A673 (cell line): Measurements from ENCODE around the gene MGAT3. TPM values are rescaled to one million over a fixed set of nuclear protein-coding genes. Genes with fewer than 3 reads are reported as not detected.

ENCODE experiments used
- BruUV-seq: library from RNA; stranded (reverse); fragments of 400-500 nt; replicated peaks from 2 replicates; lab custom pipeline; 2021; lab: Mats Ljungman, UMichigan
- CTCF ChIA-PET: fragments of 300-600 bp; sonication (Branson Sonifier 250); formaldehyde crosslinking; loops from one replicate; lab custom pipeline; 2022; ENCODE audit warnings: antibody characterized with exemption; lab: Charles Lee
- POLR2A ChIA-PET: fragments of 300-600 bp; sonication (Branson Sonifier 250); formaldehyde crosslinking; loops from one replicate; lab custom pipeline; 2022; ENCODE audit warnings: antibody characterized with exemption; ENCODE audit not compliant: low non-redundant PET; lab: Charles Lee
- DNase-seq: peaks from one replicate; pipeline ENCODE4 v3.0.0-alpha.2; 2015; ENCODE audit warnings: low spot score
- H3K27ac ChIP-seq: fragments of 200-600 bp; sonication (generic); 2 replicates; pipeline ENCODE4 v1.5.1; 2016; ENCODE audit warnings: mixed run types, low read depth, mild to moderate bottlenecking, mixed read lengths, antibody characterized with exemption, low read length; ENCODE audit not compliant: poor library complexity, severe bottlenecking
- H3K27me3 ChIP-seq: fragments of 200-600 bp; sonication (generic); replicated peaks from 2 replicates; pipeline ENCODE4 v1.6.1; 2017; ENCODE audit warnings: mixed run types, low read depth, mild to moderate bottlenecking, mixed read lengths, antibody characterized with exemption, low read length; ENCODE audit not compliant: insufficient read depth, poor library complexity
- H3K36me3 ChIP-seq: fragments of 200-600 bp; sonication (generic); 2 replicates; pipeline ENCODE4 v1.6.1; 2016; ENCODE audit warnings: mixed run types, mild to moderate bottlenecking, mixed read lengths, antibody characterized with exemption, low read length; ENCODE audit not compliant: insufficient read depth, poor library complexity, severe bottlenecking
- H3K4me1 ChIP-seq: fragments of 200-600 bp; sonication (generic); 2 replicates; pipeline ENCODE4 v1.6.1; 2017; ENCODE audit warnings: mixed run types, mild to moderate bottlenecking, mixed read lengths, antibody characterized with exemption, low read length; ENCODE audit not compliant: insufficient read depth, poor library complexity, severe bottlenecking
- H3K4me3 ChIP-seq: fragments of 200-600 bp; sonication (generic); 2 replicates; pipeline ENCODE4 v1.5.1; 2016; ENCODE audit warnings: low read depth, mixed run types, mild to moderate bottlenecking, mixed read lengths, low read length; ENCODE audit not compliant: poor library complexity, severe bottlenecking
- H3K9me3 ChIP-seq: fragments of 200-600 bp; sonication (generic); 2 replicates; pipeline ENCODE4 v1.6.1; 2016; ENCODE audit warnings: mixed run types, low read depth, mild to moderate bottlenecking, mixed read lengths, antibody characterized with exemption, low read length; ENCODE audit not compliant: poor library complexity, severe bottlenecking
- EZH2 ChIP-seq: fragments of 200-600 bp; sonication (generic); IDR thresholded peaks from 2 replicates; pipeline ENCODE4 v1.6.1; 2017; ENCODE audit warnings: borderline replicate concordance, low read depth, mild to moderate bottlenecking, mixed read lengths, antibody characterized with exemption, low read length; ENCODE audit not compliant: poor library complexity, severe bottlenecking
- intact Hi-C: fragments of 100-400 bp; cut with micrococcal nuclease; formaldehyde crosslinking; loops from one replicate; pipeline ENCODE4 v1.10.0; 2022; ENCODE audit not compliant: unreplicated experiment
- total RNA-seq: library from RNA; stranded (reverse); gene quantifications from 2 replicates; pipeline ENCODE4 v1.2.3, GENCODE V29; 2021
- TF ChIP-seq, protein P1 (sequence below): fragments of 300-800, 200-600 bp; sonication (generic); conservative IDR thresholded peaks from 2 replicates; pipeline ENCODE4 v1.5.1; 2017; ENCODE audit warnings: low read depth, mild to moderate bottlenecking, antibody characterized with exemption, low read length, moderate library complexity, mixed read lengths

MGAT3 gene
- total RNA-seq, 1 experiment from 2014 or later: 2.7 TPM

DNA sequence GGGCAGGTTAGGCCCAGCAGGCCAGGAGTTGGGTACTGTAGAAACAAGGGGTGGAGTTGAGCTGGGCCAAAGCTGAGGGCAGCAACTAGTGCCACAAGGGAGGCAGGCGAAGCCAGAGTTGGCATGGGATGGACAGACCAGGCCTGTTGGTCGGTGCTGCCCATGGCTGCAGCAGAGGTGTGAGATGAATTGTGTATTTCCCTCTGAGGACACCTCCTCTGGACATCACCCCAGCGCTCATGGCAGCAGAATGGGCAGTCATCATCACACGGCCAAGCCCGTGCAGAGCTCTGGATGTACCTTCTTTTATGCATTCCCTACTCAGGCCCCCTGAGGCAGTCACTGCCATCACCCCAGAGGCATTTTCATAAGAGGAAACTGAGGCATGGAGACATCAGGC lies 36.9 kb upstream of the MGAT3 start:
- Histone ChIP-seq H3K9me3 (no peaks in the 10 kb centered on the region), H3K36me3 (peaks cover 71% of the 10 kb centered on the region), H3K4me1 (no peaks in the 10 kb centered on the region), H3K4me3 (no peak overlapping the region), H3K27me3 (no peaks in the 10 kb centered on the region), H3K27ac (no peak overlapping the region)
- intact Hi-C loops: no loop called here
- POLR2A ChIA-PET: no interaction called here
- DNase-seq: no peak
- BruUV-seq: no TSS peak
- CTCF ChIA-PET: no interaction called here
- no peak for TF ChIP-seq EZH2
- TF ChIP-seq, protein P1, sequence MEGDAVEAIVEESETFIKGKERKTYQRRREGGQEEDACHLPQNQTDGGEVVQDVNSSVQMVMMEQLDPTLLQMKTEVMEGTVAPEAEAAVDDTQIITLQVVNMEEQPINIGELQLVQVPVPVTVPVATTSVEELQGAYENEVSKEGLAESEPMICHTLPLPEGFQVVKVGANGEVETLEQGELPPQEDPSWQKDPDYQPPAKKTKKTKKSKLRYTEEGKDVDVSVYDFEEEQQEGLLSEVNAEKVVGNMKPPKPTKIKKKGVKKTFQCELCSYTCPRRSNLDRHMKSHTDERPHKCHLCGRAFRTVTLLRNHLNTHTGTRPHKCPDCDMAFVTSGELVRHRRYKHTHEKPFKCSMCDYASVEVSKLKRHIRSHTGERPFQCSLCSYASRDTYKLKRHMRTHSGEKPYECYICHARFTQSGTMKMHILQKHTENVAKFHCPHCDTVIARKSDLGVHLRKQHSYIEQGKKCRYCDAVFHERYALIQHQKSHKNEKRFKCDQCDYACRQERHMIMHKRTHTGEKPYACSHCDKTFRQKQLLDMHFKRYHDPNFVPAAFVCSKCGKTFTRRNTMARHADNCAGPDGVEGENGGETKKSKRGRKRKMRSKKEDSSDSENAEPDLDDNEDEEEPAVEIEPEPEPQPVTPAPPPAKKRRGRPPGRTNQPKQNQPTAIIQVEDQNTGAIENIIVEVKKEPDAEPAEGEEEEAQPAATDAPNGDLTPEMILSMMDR: no peak

DNA sequence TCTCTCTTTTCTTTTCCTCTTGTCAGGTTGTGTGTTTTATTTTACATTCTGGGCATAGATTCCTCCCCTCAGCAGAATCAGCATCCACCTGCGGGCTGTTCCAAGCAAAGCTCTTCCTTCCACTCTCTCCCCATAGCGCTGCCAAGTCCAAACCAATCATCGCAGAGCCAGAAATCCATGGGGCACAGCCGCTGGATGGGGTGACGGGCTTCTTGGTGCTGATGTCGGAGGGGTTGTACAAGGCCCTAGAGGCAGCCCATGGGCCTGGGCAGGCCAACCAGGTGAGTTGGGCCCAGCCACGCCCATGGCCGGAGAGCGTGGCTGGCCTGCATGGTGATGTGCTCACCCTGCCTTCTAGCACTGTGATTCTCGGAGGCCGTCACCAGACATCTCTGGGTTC lies 35.1 kb upstream of the MGAT3 start:
- intact Hi-C loops: no loop called here
- H3K4me3 ChIP-seq: no peak overlapping the region
- no peaks in the 10 kb centered on the region for H3K9me3 ChIP-seq
- CTCF ChIA-PET: no interaction called here
- no peaks in the 10 kb centered on the region for H3K27me3 ChIP-seq
- POLR2A ChIA-PET: no interaction called here
- no peak for TF ChIP-seq EZH2
- TF ChIP-seq, protein P1: no peak
- H3K4me1 ChIP-seq: no peaks in the 10 kb centered on the region
- no TSS peak for BruUV-seq
- H3K27ac ChIP-seq: no peak overlapping the region
- peaks cover 60% of the 10 kb centered on the region for H3K36me3 ChIP-seq
- DNase-seq: no peak

DNA sequence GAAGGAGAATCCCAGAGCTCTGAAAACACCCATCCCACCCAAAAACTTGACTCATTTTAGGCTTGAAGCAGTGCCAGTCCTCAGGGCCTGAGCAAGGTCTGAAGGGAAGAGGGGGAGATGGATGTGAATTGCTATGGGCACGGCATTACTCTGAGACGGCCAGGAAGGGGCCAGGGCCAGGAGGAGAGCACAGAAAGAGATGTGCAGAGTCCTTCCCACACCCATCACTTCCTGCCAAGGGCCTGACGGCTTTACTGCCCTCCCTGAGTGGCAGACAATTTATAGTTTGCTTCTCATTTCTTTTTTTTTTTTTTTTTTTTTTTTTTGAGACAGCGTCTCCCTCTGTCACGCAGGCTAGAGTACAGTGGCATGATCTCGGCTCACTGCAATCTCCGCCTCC lies 34.7 kb upstream of the MGAT3 start:
- ChIA-PET CTCF (no interaction called here), POLR2A (no interaction called here)
- H3K9me3 ChIP-seq: no peaks in the 10 kb centered on the region
- H3K36me3 ChIP-seq: peaks cover 60% of the 10 kb centered on the region
- BruUV-seq: no TSS peak
- no peaks in the 10 kb centered on the region for H3K27me3 ChIP-seq
- H3K4me3 ChIP-seq: no peak overlapping the region
- intact Hi-C loops: no loop called here
- H3K27ac ChIP-seq: no peak overlapping the region
- H3K4me1 ChIP-seq: no peaks in the 10 kb centered on the region
- TF ChIP-seq, protein P1: no peak
- TF ChIP-seq EZH2: no peak
- DNase-seq: no peak
